GM19463 (cell line): Measurements from ENCODE around the gene SETD1B.
"Not testable (repeated sequence)": the region's sequence is repeated elsewhere in the genome, so short reads cannot be mapped to it uniquely, and the experiment has no call there.

Source experiments
- ATAC-seq: cut with Tn5 transposase; IDR thresholded peaks from one replicate; pipeline ENCODE4 v1.9.1; 2021; ENCODE audit warnings: mild to moderate bottlenecking, moderate library complexity; ENCODE audit not compliant: unreplicated experiment

SETD1B gene

GRCh38 chr12:121779422-121779895 lies 24.4 kb upstream of the SETD1B start:
- no peak for ATAC-seq

- no peak for ATAC-seq
Measured at GRCh38 chr12:121780429-121780828, 23.4 kb upstream of the SETD1B start.

- peak; percentile 30 for ATAC-seq
Measured at GRCh38 chr12:121781484-121781997, 22.3 kb upstream of the SETD1B start.

GRCh38 chr12:121781998-121782979 lies 21.5 kb upstream of the SETD1B start:
- ATAC-seq: peak; percentile 62

- no peak for ATAC-seq
Measured at GRCh38 chr12:121783766-121784165, 20.0 kb upstream of the SETD1B start.

GRCh38 chr12:121784460-121784859 lies 19.3 kb upstream of the SETD1B start:
- no peak for ATAC-seq

GRCh38 chr12:121786440-121786825 lies 17.4 kb upstream of the SETD1B start:
- ATAC-seq: no peak

- no peak for ATAC-seq
Measured at GRCh38 chr12:121787063-121788025, 16.5 kb upstream of the SETD1B start.

GRCh38 chr12:121788176-121788818 lies 15.5 kb upstream of the SETD1B start:
- ATAC-seq: no peak

GRCh38 chr12:121789233-121789781 lies 14.5 kb upstream of the SETD1B start:
- ATAC-seq: no peak

- peak; percentile 45 for ATAC-seq
Measured at GRCh38 chr12:121789800-121790728, 13.7 kb upstream of the SETD1B start.

- not testable (repeated sequence) for ATAC-seq
Measured at GRCh38 chr12:121790785-121791184, 13.0 kb upstream of the SETD1B start.

- no peak for ATAC-seq
Measured at GRCh38 chr12:121791671-121792551, 11.9 kb upstream of the SETD1B start.

- no peak for ATAC-seq
Measured at GRCh38 chr12:121792607-121793439, 11.0 kb upstream of the SETD1B start.

- ATAC-seq: peak; percentile 23
Measured at GRCh38 chr12:121793440-121793837, 10.4 kb upstream of the SETD1B start, which contains the start of gene RHOF. Gene RHOF, minus strand, starts transcription at chr12:121793688. Its CDS starts 55 bp downstream, at chr12:121793633.

- ATAC-seq: peak; percentile 53
Measured at GRCh38 chr12:121793838-121794533, 9.8 kb upstream of the SETD1B start.
